H9 (cell line): ENCODE data around the gene DNAJC6. TPM values are rescaled to one million over a fixed set of nuclear protein-coding genes. Genes with fewer than 3 reads are reported as not detected.

Experiments used
- DNase-seq: peaks from one replicate; pipeline ENCODE4 v3.0.0-alpha.2; 2017
- H2AFZ ChIP-seq: one replicate; pipeline ENCODE4 v1.6.1; 2013; ENCODE audit warnings: mild to moderate bottlenecking, low read length, control low read depth, moderate library complexity
- H2AK5ac ChIP-seq: 2 replicates; pipeline ENCODE4 v1.6.1; 2013; ENCODE audit warnings: low read length, control low read depth, mixed read lengths; ENCODE audit not compliant: insufficient read length
- H2BK120ac ChIP-seq: one replicate; pipeline ENCODE4 v1.6.1; 2013; ENCODE audit warnings: low read depth, mild to moderate bottlenecking, low read length, control low read depth, inconsistent platforms; ENCODE audit not compliant: poor library complexity, severe bottlenecking
- H2BK12ac ChIP-seq: 2 replicates; pipeline ENCODE4 v1.6.1; 2013; ENCODE audit warnings: low read length, control low read depth, mixed read lengths, low read depth; ENCODE audit not compliant: insufficient read length
- H2BK15ac ChIP-seq: 2 replicates; pipeline ENCODE4 v1.6.1; 2013; ENCODE audit warnings: low read depth, low read length, control low read depth
- H2BK20ac ChIP-seq: one replicate; pipeline ENCODE4 v1.6.1; 2013; ENCODE audit warnings: low read depth, mild to moderate bottlenecking, low read length, control low read depth, inconsistent platforms; ENCODE audit not compliant: poor library complexity, severe bottlenecking
- H2BK5ac ChIP-seq: 2 replicates; pipeline ENCODE4 v1.6.1; 2013; ENCODE audit warnings: low read length, control low read depth, mixed read lengths; ENCODE audit not compliant: insufficient read length
- H3K14ac ChIP-seq: 2 replicates; pipeline ENCODE4 v1.6.1; 2013; ENCODE audit warnings: low read length, control low read depth; ENCODE audit not compliant: insufficient read depth
- H3K18ac ChIP-seq: 2 replicates; pipeline ENCODE4 v1.6.1; 2013; ENCODE audit warnings: low read depth, mild to moderate bottlenecking, mixed read lengths, low read length, control low read depth; ENCODE audit not compliant: insufficient read length
- H3K23ac ChIP-seq: 2 replicates; pipeline ENCODE4 v1.6.1; 2013; ENCODE audit warnings: low read length, control low read depth, mixed read lengths, low read depth; ENCODE audit not compliant: insufficient read length
- H3K23me2 ChIP-seq: 2 replicates; pipeline ENCODE4 v1.6.1; 2013; ENCODE audit warnings: low read depth, mild to moderate bottlenecking, mixed read lengths, low read length, control low read depth; ENCODE audit not compliant: insufficient read length, poor library complexity, severe bottlenecking
- H3K27ac ChIP-seq: 2 replicates; pipeline ENCODE4 v1.5.1; 2013; ENCODE audit warnings: low read length, control low read depth, mixed read lengths, low read depth; ENCODE audit not compliant: insufficient read length
- H3K27me3 ChIP-seq: 2 replicates; pipeline ENCODE4 v1.6.1; 2013; ENCODE audit warnings: low read length, control low read depth, inconsistent platforms; ENCODE audit not compliant: insufficient read depth
- H3K4ac ChIP-seq: 2 replicates; pipeline ENCODE4 v1.6.1; 2013; ENCODE audit warnings: low read depth, mild to moderate bottlenecking, control low read depth, inconsistent platforms, low read length, moderate library complexity
- H3K4me1 ChIP-seq: 2 replicates; pipeline ENCODE4 v1.6.1; 2013; ENCODE audit warnings: low read length, control low read depth, inconsistent platforms; ENCODE audit not compliant: insufficient read depth
- H3K4me2 ChIP-seq: 2 replicates; pipeline ENCODE4 v1.6.1; 2013; ENCODE audit warnings: low read length, control low read depth, mixed read lengths; ENCODE audit not compliant: insufficient read length, insufficient read depth
- H3K56ac ChIP-seq: 2 replicates; pipeline ENCODE4 v1.6.1; 2013; ENCODE audit warnings: low read depth, mild to moderate bottlenecking, mixed read lengths, low read length, control low read depth; ENCODE audit not compliant: insufficient read length
- H3K79me1 ChIP-seq: 2 replicates; pipeline ENCODE4 v1.6.1; 2013; ENCODE audit warnings: low read depth, mild to moderate bottlenecking, moderate library complexity, low read length, control low read depth, inconsistent platforms; ENCODE audit not compliant: insufficient read depth, poor library complexity, severe bottlenecking
- H3K79me2 ChIP-seq: 2 replicates; pipeline ENCODE4 v1.6.1; 2013; ENCODE audit warnings: low read length, control low read depth, inconsistent platforms; ENCODE audit not compliant: insufficient read depth
- H3K9ac ChIP-seq: 2 replicates; pipeline ENCODE4 v1.6.1; 2013; ENCODE audit warnings: low read length, control low read depth, mixed read lengths; ENCODE audit not compliant: insufficient read length; ENCODE audit errors: extremely low read depth
- H3K9me3 ChIP-seq: one replicate; pipeline ENCODE4 v1.6.1; 2013; ENCODE audit warnings: low read depth, low read length, inconsistent platforms; ENCODE audit not compliant: control insufficient read depth
- H3T11ph ChIP-seq: one replicate; pipeline ENCODE4 v1.6.1; 2013; ENCODE audit warnings: mild to moderate bottlenecking, low read length, control low read depth, inconsistent platforms
- H4K20me1 ChIP-seq: one replicate; pipeline ENCODE4 v1.6.1; 2013; ENCODE audit not compliant: control insufficient read depth, insufficient read length, insufficient read depth
- H4K5ac ChIP-seq: 2 replicates; pipeline ENCODE4 v1.6.1; 2013; ENCODE audit warnings: low read depth, mild to moderate bottlenecking, mixed read lengths, low read length, control low read depth; ENCODE audit not compliant: insufficient read length
- H4K8ac ChIP-seq: replicated peaks from 2 replicates; pipeline ENCODE4 v1.6.1; 2013; ENCODE audit warnings: low read length, control low read depth, mixed read lengths, low read depth; ENCODE audit not compliant: insufficient read length
- H4K91ac ChIP-seq: 2 replicates; pipeline ENCODE4 v1.6.1; 2013; ENCODE audit warnings: low read depth, mild to moderate bottlenecking, moderate library complexity, mixed read lengths, low read length, control low read depth; ENCODE audit not compliant: insufficient read length
- H3K27ac Mint-ChIP-seq, 3 experiments: 2 replicates in 2 of 3; 3 replicates in 1 of 3; pipeline ENCODE4 v1.8.0; 2020 to 2021; ENCODE audit warnings: mixed read lengths in 3 of 3, mild to moderate bottlenecking in 1 of 3, moderate library complexity in 1 of 3
- H3K27me3 Mint-ChIP-seq: 2 replicates; pipeline ENCODE4 v1.8.0; 2021; ENCODE audit warnings: low read depth, mild to moderate bottlenecking, moderate library complexity, mixed read lengths
- H3K36me3 Mint-ChIP-seq, 3 experiments: 2 replicates in 2 of 3; 3 replicates in 1 of 3; pipeline ENCODE4 v1.8.0; 2020 to 2021; ENCODE audit warnings: low read depth in 3 of 3, mixed read lengths in 3 of 3; ENCODE audit not compliant: insufficient read depth in 1 of 3
- H3K4me1 Mint-ChIP-seq, 2 experiments: 2 replicates each; pipeline ENCODE4 v1.8.0; 2020; ENCODE audit warnings: mixed read lengths in 2 of 2
- H3K4me3 Mint-ChIP-seq, 2 experiments: 2 replicates in 1 of 2; 3 replicates in 1 of 2; pipeline ENCODE4 v1.8.0; 2020 to 2021; ENCODE audit warnings: mild to moderate bottlenecking in 2 of 2, mixed read lengths in 2 of 2, moderate library complexity in 1 of 2
- H3K9me3 Mint-ChIP-seq, 2 experiments: 2 replicates in 1 of 2; 3 replicates in 1 of 2; pipeline ENCODE4 v1.8.0; 2020; ENCODE audit warnings: mild to moderate bottlenecking in 2 of 2, mixed read lengths in 2 of 2, moderate library complexity in 1 of 2
- CTCF ChIP-seq: fragments of 200-600 bp; sonication (generic); conservative IDR thresholded peaks from 3 replicates; pipeline ENCODE4 v1.8.0; 2021; ENCODE audit warnings: antibody characterized with exemption, mild to moderate bottlenecking
- WGBS: extraction: QIAGEN DNeasy Blood & Tissue Kit; methylation state at CpG from one replicate; pipeline ENCODE4 v1.1.7; 2013; ENCODE audit warnings: missing lambda C conversion rate, low lambda C conversion rate, mixed read lengths; ENCODE audit not compliant: insufficient read length; ENCODE audit errors: extremely low coverage; 5-methylcytosine and 5-hydroxymethylcytosine counted together
- total RNA-seq: library from RNA; stranded (reverse); gene quantifications from 2 replicates; pipeline ENCODE4 v1.2.1, GENCODE V29; 2021

The DNAJC6 gene
- total RNA-seq, 1 experiment from 2014 or later = 2.2 TPM

- H3K23me2 ChIP-seq = no peaks in the 10 kb centered on the region
- no peak overlapping the region for H3K18ac ChIP-seq
- no peak overlapping the region for H4K8ac ChIP-seq
- H3K36me3 Mint-ChIP-seq = no peaks in the 10 kb centered on the region
- no peak overlapping the region for H2BK20ac ChIP-seq
- H2BK12ac ChIP-seq = no peak overlapping the region
- WGBS = no CpG with 5 or more reads among the region's 1 CpG
- H4K91ac ChIP-seq = no peak overlapping the region
- no peaks in the 10 kb centered on the region for H3K9me3 Mint-ChIP-seq
- no peak overlapping the region for H3K4me2 ChIP-seq
- H3K79me2 ChIP-seq = no peaks in the 10 kb centered on the region
- no peaks in the 10 kb centered on the region for H3K27me3 ChIP-seq
- no peak overlapping the region for H3K56ac ChIP-seq
- no peaks in the 10 kb centered on the region for H4K20me1 ChIP-seq
- no peak overlapping the region for H2AFZ ChIP-seq
- H3K27ac ChIP-seq = no peak overlapping the region
- no peak overlapping the region for H3K4me3 Mint-ChIP-seq
- TF ChIP-seq CTCF = no peak
- H3K27me3 Mint-ChIP-seq = no peaks in the 10 kb centered on the region
- no peak overlapping the region for H2AK5ac ChIP-seq
- no peak overlapping the region for H3T11ph ChIP-seq
- H3K4me1 ChIP-seq = no peaks in the 10 kb centered on the region
- H3K9me3 ChIP-seq = no peaks in the 10 kb centered on the region
- H4K5ac ChIP-seq = no peak overlapping the region
- no peaks in the 10 kb centered on the region for H3K79me1 ChIP-seq
- H3K14ac ChIP-seq = no peak overlapping the region
- H3K9ac ChIP-seq = no peak overlapping the region
- DNase-seq = no peak
- peaks cover 2% of the 10 kb centered on the region in 2 experiments; a peak in 1 of 4 replicates for H3K4me1 Mint-ChIP-seq
- H3K27ac Mint-ChIP-seq = no peak overlapping the region
- H3K4ac ChIP-seq = no peak overlapping the region
- no peak overlapping the region for H2BK15ac ChIP-seq
- H3K23ac ChIP-seq = no peak overlapping the region
- no peak overlapping the region for H2BK120ac ChIP-seq
- no peak overlapping the region for H2BK5ac ChIP-seq
These were observed 20.7 kb downstream of the DNAJC6 start for GRCh38 chr1:65330021-65330420.
